Activated B cell treated with CpG ODN at 0.5 μM for 24 hours (primary cell): ENCODE data around the gene LLGL2. TPM values are rescaled to one million over a fixed set of nuclear protein-coding genes. Genes with fewer than 3 reads are reported as not detected.

Source experiments
- ATAC-seq: fragments of 200-7000 bp; cut with Tn5 transposase; one replicate; pipeline ENCODE4 v1.10.0; 2021; ENCODE audit warnings: low read depth, mild to moderate bottlenecking, moderate library complexity
- CTCF ChIA-PET: fragments of 350-600 bp; sonication (Branson Sonifier 250); formaldehyde crosslinking; loops from one replicate; lab custom pipeline; 2021; ENCODE audit warnings: antibody characterized with exemption; lab: Charles Lee
- POLR2A ChIA-PET: fragments of 350-600 bp; sonication (Branson Sonifier 250); formaldehyde crosslinking; loops from one replicate; lab custom pipeline; 2021; ENCODE audit warnings: antibody characterized with exemption; lab: Charles Lee
- DNase-seq: peaks from one replicate; pipeline ENCODE4 v3.0.0; 2022
- H3K27ac Mint-ChIP-seq: one replicate; pipeline ENCODE4 v1.8.0; 2020; ENCODE audit warnings: mixed read lengths
- H3K27me3 Mint-ChIP-seq: one replicate; pipeline ENCODE4 v1.8.0; 2021; ENCODE audit warnings: mixed read lengths
- H3K36me3 Mint-ChIP-seq: one replicate; pipeline ENCODE4 v1.8.0; 2021; ENCODE audit warnings: low read depth, mixed read lengths
- H3K4me1 Mint-ChIP-seq: one replicate; pipeline ENCODE4 v1.8.0; 2021; ENCODE audit warnings: mixed read lengths
- H3K4me3 Mint-ChIP-seq: one replicate; pipeline ENCODE4 v1.8.0; 2020; ENCODE audit warnings: mild to moderate bottlenecking, mixed read lengths
- H3K9me3 Mint-ChIP-seq: one replicate; pipeline ENCODE4 v1.8.0; 2020; ENCODE audit warnings: mixed read lengths
- CTCF ChIP-seq: fragments of 200-600 bp; IDR thresholded peaks from one replicate; pipeline ENCODE4 v1.8.0; 2022; ENCODE audit warnings: antibody characterized with exemption, mild to moderate bottlenecking
- intact Hi-C: fragments of 100-400 bp; cut with micrococcal nuclease; formaldehyde crosslinking; loops from one replicate; pipeline ENCODE4 v1.15.1; 2024
- total RNA-seq: library from RNA; stranded (reverse); gene quantifications from 2 replicates; pipeline ENCODE4 v1.2.3, GENCODE V29; 2022

Gene LLGL2
- total RNA-seq, 1 donor from 2014 or later: 29.9 TPM

- no peak for ATAC-seq
- Mint-ChIP-seq H3K36me3 (peaks cover 31% of the 10 kb centered on the region), H3K4me3 (no peak overlapping the region), H3K4me1 (peaks cover 2% of the 10 kb centered on the region), H3K27ac (no peak overlapping the region), H3K27me3 (no peaks in the 10 kb centered on the region), H3K9me3 (no peaks in the 10 kb centered on the region)
- intact Hi-C loops: loop anchor here (5.0 kb wide), 1 partner anchor 247 kb away; no protein-coding TSS in a partner anchor
- no peak for DNase-seq
- CTCF ChIA-PET: interaction anchor here (1.1 kb wide), 1 partner anchor 249 kb away, joined by 3 read pairs; no protein-coding TSS in a partner anchor
- TF ChIP-seq CTCF: no peak
- POLR2A ChIA-PET: no interaction called here
Measured at GRCh38 chr17:75500419-75501216, 24.9 kb upstream of the LLGL2 start.

GRCh38 chr17:75501378-75502071, 24.0 kb upstream of the LLGL2 start:
- ATAC-seq (no peak), DNase-seq (no peak)
- H3K36me3 Mint-ChIP-seq: peaks cover 23% of the 10 kb centered on the region
- TF ChIP-seq CTCF: no peak
- H3K27ac Mint-ChIP-seq: no peak overlapping the region
- H3K9me3 Mint-ChIP-seq: no peaks in the 10 kb centered on the region
- peaks cover 2% of the 10 kb centered on the region for H3K4me1 Mint-ChIP-seq
- CTCF ChIA-PET: interaction anchor here (1.1 kb wide), 1 partner anchor 248 kb away, joined by 3 read pairs; no protein-coding TSS in a partner anchor
- POLR2A ChIA-PET: no interaction called here
- H3K27me3 Mint-ChIP-seq: no peaks in the 10 kb centered on the region
- no peak overlapping the region for H3K4me3 Mint-ChIP-seq
- intact Hi-C loops: loop anchor here (5.0 kb wide), 1 partner anchor 246 kb away; no protein-coding TSS in a partner anchor

GRCh38 chr17:75502072-75502720, 23.3 kb upstream of the LLGL2 start:
- no peak for ATAC-seq

GRCh38 chr17:75502721-75503329, 22.7 kb upstream of the LLGL2 start:
- POLR2A ChIA-PET: interaction anchor here (0.8 to 1.7 kb wide), 2 partner anchors 13 to 277 kb away, joined by 3 to 4 read pairs; partner anchors contain the start of gene TSEN54
- no peak overlapping the region for H3K27ac Mint-ChIP-seq
- CTCF ChIA-PET: interaction anchor here (1.1 to 1.4 kb wide), 2 partner anchors 22 to 99 kb away, joined by 3 read pairs; partner anchors contain the start of gene LLGL2
- ATAC-seq: no peak
- no peaks in the 10 kb centered on the region for H3K27me3 Mint-ChIP-seq
- DNase-seq: no peak
- intact Hi-C loops: loop anchor here (5.0 kb wide), 1 partner anchor 244 kb away; no protein-coding TSS in a partner anchor
- no peak for TF ChIP-seq CTCF
- H3K4me3 Mint-ChIP-seq: no peak overlapping the region
- H3K4me1 Mint-ChIP-seq: peaks cover 2% of the 10 kb centered on the region
- peaks cover 16% of the 10 kb centered on the region for H3K36me3 Mint-ChIP-seq
- H3K9me3 Mint-ChIP-seq: no peaks in the 10 kb centered on the region

More at GRCh38 chr17:75502072-75502720, 23.3 kb upstream of the LLGL2 start:
- H3K9me3 Mint-ChIP-seq: no peaks in the 10 kb centered on the region
- POLR2A ChIA-PET: no interaction called here
- H3K4me1 Mint-ChIP-seq: peaks cover 2% of the 10 kb centered on the region
- no peaks in the 10 kb centered on the region for H3K27me3 Mint-ChIP-seq
- H3K27ac Mint-ChIP-seq: no peak overlapping the region
- no peak for DNase-seq
- H3K4me3 Mint-ChIP-seq: no peak overlapping the region
- TF ChIP-seq CTCF: no peak
- H3K36me3 Mint-ChIP-seq: peaks cover 20% of the 10 kb centered on the region
- intact Hi-C loops: loop anchor here (5.0 kb wide), 1 partner anchor 245 kb away; no protein-coding TSS in a partner anchor
- CTCF ChIA-PET: interaction anchor here (1.1 to 1.4 kb wide), 2 partner anchors 23 to 100 kb away, joined by 3 read pairs; partner anchors contain the start of gene LLGL2
